Keratinocyte (primary cell): ENCODE data around the gene PAX5. TPM values are rescaled to one million over a fixed set of nuclear protein-coding genes. Genes with fewer than 3 reads are reported as not detected.

Source experiments
- DNase-seq: peaks from one replicate; pipeline ENCODE4 v3.0.0-alpha.2; 2011; ENCODE audit warnings: low read depth, missing footprints, low spot score
- FAIRE-seq: peaks from 2 replicates; lab custom pipeline; 2011; peaks lifted over from hg19 to GRCh38; lab: Jason Lieb, UNC
- H2AFZ ChIP-seq: 2 replicates; pipeline ENCODE4 v1.6.0; 2012; ENCODE audit warnings: low read length, control low read depth, inconsistent platforms; ENCODE audit not compliant: control insufficient read depth
- H3K27ac ChIP-seq: 2 replicates; pipeline ENCODE4 v1.5.1; 2011; ENCODE audit warnings: low read length; ENCODE audit not compliant: control insufficient read depth, insufficient read depth
- H3K27me3 ChIP-seq: 3 replicates; pipeline ENCODE4 v1.6.0; 2011; ENCODE audit warnings: low read length; ENCODE audit not compliant: control insufficient read depth, insufficient read depth; ENCODE audit errors: extremely low read depth
- H3K36me3 ChIP-seq, 2 experiments: 2 replicates in 1 of 2; 3 replicates in 1 of 2; pipeline ENCODE4 v1.5.1; 2011; ENCODE audit warnings: low read length in 2 of 2, mild to moderate bottlenecking in 1 of 2; ENCODE audit not compliant: control insufficient read depth in 2 of 2, insufficient read depth in 2 of 2; ENCODE audit errors: extremely low read depth in 1 of 2
- H3K4me1 ChIP-seq: 3 replicates; pipeline ENCODE4 v1.5.1; 2011; ENCODE audit warnings: low read length; ENCODE audit not compliant: control insufficient read depth, insufficient read depth; ENCODE audit errors: extremely low read depth
- H3K4me2 ChIP-seq: 3 replicates; pipeline ENCODE4 v1.6.0; 2011; ENCODE audit warnings: low read depth, low read length; ENCODE audit not compliant: control insufficient read depth, insufficient read depth; ENCODE audit errors: extremely low read depth
- H3K4me3 ChIP-seq, 3 experiments: fragments of 200-600 bp in 1 of 3; sonication (generic) in 1 of 3; 2 replicates in 2 of 3; 3 replicates in 1 of 3; pipeline ENCODE4 v1.5.1; 2011 to 2016; ENCODE audit warnings: low read length in 3 of 3, mild to moderate bottlenecking in 3 of 3, control low read depth in 2 of 3, inconsistent platforms in 1 of 3, low read depth in 1 of 3, mixed read lengths in 1 of 3, mixed run types in 1 of 3, moderate library complexity in 1 of 3; ENCODE audit not compliant: control insufficient read depth in 2 of 3, insufficient read depth in 2 of 3; ENCODE audit errors: extremely low read depth in 1 of 3
- H3K79me2 ChIP-seq: 2 replicates; pipeline ENCODE4 v1.6.0; 2012; ENCODE audit warnings: low read length; ENCODE audit not compliant: control insufficient read depth, insufficient read depth
- H3K9ac ChIP-seq: 3 replicates; pipeline ENCODE4 v1.6.0; 2011; ENCODE audit warnings: low read length; ENCODE audit not compliant: control insufficient read depth, insufficient read depth; ENCODE audit errors: extremely low read depth
- H3K9me1 ChIP-seq: 3 replicates; pipeline ENCODE4 v1.6.0; 2011; ENCODE audit warnings: low read length; ENCODE audit not compliant: control insufficient read depth, insufficient read depth; ENCODE audit errors: extremely low read depth
- H3K9me3 ChIP-seq: 2 replicates; pipeline ENCODE4 v1.5.1; 2012; ENCODE audit warnings: low read depth, low read length; ENCODE audit not compliant: control insufficient read depth
- H4K20me1 ChIP-seq: 3 replicates; pipeline ENCODE4 v1.6.0; 2011; ENCODE audit warnings: low read length; ENCODE audit not compliant: control insufficient read depth, insufficient read depth; ENCODE audit errors: extremely low read depth
- CTCF ChIP-seq, 3 experiments: IDR thresholded peaks in 1 of 3; conservative IDR thresholded peaks in 1 of 3; optimal IDR thresholded peaks in 1 of 3; 2 replicates in 2 of 3; 3 replicates in 1 of 3; pipeline versions ENCODE3 to v1.5.1; 2011; ENCODE audit warnings: low read length in 3 of 3, mild to moderate bottlenecking in 3 of 3, moderate library complexity in 2 of 3, control low read depth in 1 of 3, inconsistent platforms in 1 of 3; ENCODE audit not compliant: insufficient read depth in 2 of 3; ENCODE audit errors: extremely low read depth in 1 of 3
- EZH2 ChIP-seq: IDR thresholded peaks from one replicate; pipeline ENCODE4 v1.6.1; 2012; ENCODE audit warnings: inconsistent platforms, mild to moderate bottlenecking, low read length, moderate library complexity
- dilution Hi-C: fragments of 300-500 bp; cut with MboI; formaldehyde crosslinking; loops from one replicate; pipeline ENCODE4 v1.7.0; 2020; ENCODE audit warnings: low sequenced_read_pairs; ENCODE audit not compliant: extremely low pct_ligation_motif_present
- polyA plus RNA-seq, 5 experiments: library from polyadenylated mRNA; depleted of rRNA in 3 of 5; stranded (reverse) in 3 of 5; stranded (forward) in 1 of 5; unstranded in 1 of 5; fragments of >200 nt; gene quantifications; 1 replicate in 1 of 5; 2 replicates in 3 of 5; 3 replicates in 1 of 5; pipeline versions ENCODE4 v1.2.1 to v1.2.3, GENCODE V29; 2011 to 2012; ENCODE audit warnings: missing spikeins in 2 of 5, low read depth in 1 of 5, low replicate concordance in 1 of 5

PAX5 gene
- polyA plus RNA-seq, 1 donor (not counting 4 experiments of a cell fraction or from before 2014, with no cell fraction given), result not detected

- Histone ChIP-seq H3K9me1 (no peaks in the 10 kb centered on the region), H2AFZ (no peak overlapping the region), H3K27ac (no peak overlapping the region), H3K9me3 (no peaks in the 10 kb centered on the region), H3K4me2 (no peak overlapping the region), H3K79me2 (no peaks in the 10 kb centered on the region), H4K20me1 (no peaks in the 10 kb centered on the region), H3K4me1 (peaks cover 9% of the 10 kb centered on the region), H3K27me3 (peaks cover 57% of the 10 kb centered on the region), H3K36me3 (no peaks in the 10 kb centered on the region), H3K4me3 (no peak overlapping the region), H3K9ac (no peak overlapping the region)
- dilution Hi-C loops, result no loop called here
- DNase-seq, result no peak
- TF ChIP-seq EZH2, result no peak
- TF ChIP-seq CTCF (optimal IDR thresholded peaks at IDR 0.05 in 1 of 3, IDR thresholded peaks at IDR 0.05 in 1 of 3, conservative IDR thresholded peaks at IDR 0.05 in 1 of 3; ENCODE audit: extremely low read depth in 1 of 3, insufficient read depth in 2 of 3, low read length in 3 of 3), result no peak
- FAIRE-seq, result no peak
These were observed 131.1 kb downstream of the PAX5 start for GRCh38 chr9:36902861-36903524.

GRCh38 chr9:36902080-36902716 is 131.9 kb downstream of the PAX5 start:
- H3K4me2 ChIP-seq, result no peak overlapping the region
- no peaks in the 10 kb centered on the region for H3K36me3 ChIP-seq
- no peak overlapping the region for H3K9ac ChIP-seq
- H3K27me3 ChIP-seq, result peaks cover 50% of the 10 kb centered on the region
- H3K9me3 ChIP-seq, result no peaks in the 10 kb centered on the region
- no peaks in the 10 kb centered on the region for H3K79me2 ChIP-seq
- H3K27ac ChIP-seq, result no peak overlapping the region
- peaks cover 9% of the 10 kb centered on the region for H3K4me1 ChIP-seq
- FAIRE-seq, result no peak
- no peak overlapping the region for H3K4me3 ChIP-seq
- H4K20me1 ChIP-seq, result no peaks in the 10 kb centered on the region
- dilution Hi-C loops, result no loop called here
- no peaks in the 10 kb centered on the region for H3K9me1 ChIP-seq
- TF ChIP-seq EZH2 (no peak), CTCF (optimal IDR thresholded peaks at IDR 0.05 in 1 of 3, IDR thresholded peaks at IDR 0.05 in 1 of 3, conservative IDR thresholded peaks at IDR 0.05 in 1 of 3; ENCODE audit: extremely low read depth in 1 of 3, insufficient read depth in 2 of 3, low read length in 3 of 3) (no peak)
- no peak for DNase-seq
- H2AFZ ChIP-seq, result no peak overlapping the region
